GM10248 (cell line): ENCODE measurements around the gene ZBTB32.

Experiments used
- CTCF ChIA-PET: fragments of 300-600 bp; sonication (Branson Sonifier 250); formaldehyde crosslinking; extraction: SDS; loops from one replicate; lab custom pipeline; 2021; ENCODE audit warnings: antibody characterized with exemption; lab: Yijun Ruan, JAX
- POLR2A ChIA-PET: fragments of 350-650 bp; sonication (Branson Sonifier 250); formaldehyde crosslinking; extraction: SDS; loops from one replicate; lab custom pipeline; 2020; ENCODE audit warnings: antibody characterized with exemption; lab: Yijun Ruan, JAX
- DNase-seq: peaks from one replicate; pipeline ENCODE4 v3.0.0; 2012; ENCODE audit errors: extremely low spot score
- CTCF ChIP-seq: IDR thresholded peaks from 2 replicates; pipeline ENCODE4 v1.5.1; 2012; ENCODE audit warnings: mild to moderate bottlenecking, low read depth; ENCODE audit errors: extremely low read depth, missing control alignments, control extremely low read depth

Gene ZBTB32

GRCh38 chr19:35692010-35692409 is 12.3 kb upstream of the ZBTB32 start:
- TF ChIP-seq CTCF, result no peak
- CTCF ChIA-PET, result interaction anchor here (0.9 to 3.3 kb wide), 13 partner anchors 8 to 239 kb away, joined by 3 to 23 read pairs (median 5); partner anchors contain the start of gene LIN37
- POLR2A ChIA-PET, result interaction anchor here (0.5 kb wide), 1 partner anchor 66 kb away, joined by 3 read pairs; no protein-coding TSS in a partner anchor
- no peak for DNase-seq

- no peak for DNase-seq
- POLR2A ChIA-PET, result no interaction called here
- TF ChIP-seq CTCF, result no peak
- CTCF ChIA-PET, result interaction anchor here (0.9 to 3.3 kb wide), 15 partner anchors 9 to 238 kb away, joined by 3 to 23 read pairs (median 5); partner anchors contain the start of genes KMT2B and LIN37
Observed at GRCh38 chr19:35693422-35693821, 10.9 kb upstream of the ZBTB32 start.

- TF ChIP-seq CTCF, result peak; percentile 99
- CTCF ChIA-PET, result interaction anchor here (0.7 to 11.4 kb wide), 31 partner anchors 9 to 361 kb away, joined by 3 to 184 read pairs (median 5); partner anchors contain the start of genes IGFLR1, KIRREL2, LIN37 and PSENEN
- POLR2A ChIA-PET, result interaction anchor here (0.6 to 1.3 kb wide), 5 partner anchors 18 to 419 kb away, joined by 3 to 6 read pairs (median 3); partner anchors contain the start of gene LIN37
- DNase-seq, result peak; percentile 88
Observed at GRCh38 chr19:35693835-35694599, 10.3 kb upstream of the ZBTB32 start.

GRCh38 chr19:35695895-35696422 is 8.4 kb upstream of the ZBTB32 start:
- CTCF ChIA-PET, result interaction anchor here (0.9 to 11.4 kb wide), 14 partner anchors 9 to 236 kb away, joined by 3 to 184 read pairs (median 4); partner anchors contain the start of genes COX6B1, IGFLR1 and ZBTB32
- no peak for TF ChIP-seq CTCF
- POLR2A ChIA-PET, result interaction anchor here (0.5 to 1.6 kb wide), 4 partner anchors 15 to 52 kb away, joined by 4 to 8 read pairs (median 5); partner anchors contain the start of gene LIN37
- DNase-seq, result no peak

GRCh38 chr19:35696835-35697234 is 7.5 kb upstream of the ZBTB32 start:
- POLR2A ChIA-PET, result interaction anchor here (0.5 to 1.6 kb wide), 6 partner anchors 14 to 186 kb away, joined by 3 to 8 read pairs (median 4); partner anchors contain the start of gene LIN37
- CTCF ChIA-PET, result interaction anchor here (1.0 to 11.4 kb wide), 11 partner anchors 9 to 235 kb away, joined by 3 to 184 read pairs (median 4); partner anchors contain the start of genes COX6B1 and LIN37
- no peak for TF ChIP-seq CTCF
- peak; percentile 70 for DNase-seq
